ENCODE results near the gene SLC1A5.
A peak's percentile ranks its signal among the peaks of the same experiment; 100 is the strongest.
"Not testable (repeated sequence)": the region's sequence is repeated elsewhere in the genome, so short reads cannot be mapped to it uniquely, and the experiment has no call there.

The SLC1A5 gene

GRCh38 chr19:46768746-46769145 lies 19.6 kb downstream of the SLC1A5 start:
- not testable (repeated sequence) for DNase-seq (ENCODE audit: low spot score)

DNA sequence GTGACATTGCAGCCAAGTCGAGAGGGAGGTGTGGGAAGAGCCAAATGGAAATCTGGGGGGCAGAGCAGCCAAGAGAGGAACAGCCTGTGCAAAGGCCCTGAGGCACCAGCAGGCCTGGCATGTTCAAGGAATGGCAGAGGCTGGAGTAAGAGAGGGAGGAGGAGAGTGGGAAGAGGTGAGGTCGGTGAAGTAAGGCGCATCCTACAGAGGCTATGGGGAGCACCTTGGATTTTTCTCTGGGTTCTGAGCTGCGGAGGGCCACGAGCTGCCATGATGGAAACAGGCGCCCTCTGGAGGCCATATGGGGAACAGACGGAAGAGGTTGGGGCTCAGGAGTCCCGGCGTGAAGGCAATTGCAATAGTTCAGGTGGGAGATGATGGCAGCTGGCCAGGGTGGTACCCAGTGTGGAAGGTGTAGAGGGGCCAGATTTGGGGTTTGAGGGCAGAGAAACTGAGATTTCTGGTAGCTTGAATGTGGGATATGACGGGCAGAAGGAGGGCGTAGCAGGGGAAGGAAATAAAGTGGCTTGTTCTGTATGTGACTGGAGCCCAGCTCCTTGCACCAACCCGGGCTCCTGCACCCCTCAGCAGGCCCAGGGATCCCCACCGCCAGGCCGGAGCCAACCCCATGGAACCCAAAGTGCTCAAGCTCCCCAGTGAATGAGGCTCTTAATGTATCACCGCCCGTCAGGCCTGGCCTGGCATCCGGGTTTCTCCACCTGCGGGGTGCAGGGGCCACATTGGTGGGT lies 21.7 kb downstream of the SLC1A5 start:
- peak; percentile 75 for DNase-seq (ENCODE audit: low spot score)

GRCh38 chr19:46764817-46765291 lies 23.5 kb downstream of the SLC1A5 start:
- no peak for DNase-seq (ENCODE audit: low spot score)

- no peak for DNase-seq (ENCODE audit: low spot score)
These were observed 26.0 kb downstream of the SLC1A5 start for GRCh38 chr19:46762245-46762890.

- no peak for DNase-seq (ENCODE audit: low spot score)
These were observed 27.0 kb downstream of the SLC1A5 start for GRCh38 chr19:46761418-46761831.

DNA sequence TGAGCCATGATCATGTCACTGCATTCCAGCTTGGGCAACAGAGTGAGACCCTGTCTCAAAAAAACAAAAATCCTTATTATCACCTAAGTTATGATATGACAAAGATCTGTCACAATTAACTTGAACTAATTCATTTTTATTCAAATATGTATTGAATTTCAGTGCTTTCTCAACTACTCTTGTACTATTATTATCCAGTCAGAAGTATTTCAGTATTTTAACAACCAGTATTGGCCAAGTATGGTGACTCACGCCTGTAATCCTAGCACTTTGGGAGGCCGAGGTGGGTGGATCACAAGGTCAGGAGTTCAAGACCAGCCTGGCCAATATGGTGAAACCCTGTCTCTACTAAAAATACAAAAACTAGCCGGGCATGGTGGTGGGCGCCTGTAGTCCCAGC lies 27.5 kb downstream of the SLC1A5 start:
- not testable (repeated sequence) for DNase-seq (ENCODE audit: low spot score)

DNA sequence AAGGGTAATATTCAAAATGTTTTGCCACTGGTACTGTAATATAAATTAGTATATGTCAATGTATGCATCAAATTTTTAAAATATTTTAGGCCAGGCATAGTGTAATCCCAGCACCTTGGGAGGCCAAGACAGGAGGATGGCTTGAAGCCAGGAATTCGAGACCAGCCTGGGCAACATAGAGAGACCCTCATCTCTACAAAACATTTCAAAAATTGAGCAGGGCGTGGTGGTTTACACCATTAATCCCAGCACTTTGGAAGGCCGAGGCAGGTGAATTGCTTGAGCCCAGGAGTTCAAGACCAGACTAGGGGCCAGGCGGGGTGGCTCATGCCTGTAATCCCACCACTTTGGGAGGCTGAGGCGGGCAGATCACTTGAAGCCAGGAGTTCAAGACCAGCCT lies 28.0 kb downstream of the SLC1A5 start:
- no peak for DNase-seq (ENCODE audit: low spot score)

DNA sequence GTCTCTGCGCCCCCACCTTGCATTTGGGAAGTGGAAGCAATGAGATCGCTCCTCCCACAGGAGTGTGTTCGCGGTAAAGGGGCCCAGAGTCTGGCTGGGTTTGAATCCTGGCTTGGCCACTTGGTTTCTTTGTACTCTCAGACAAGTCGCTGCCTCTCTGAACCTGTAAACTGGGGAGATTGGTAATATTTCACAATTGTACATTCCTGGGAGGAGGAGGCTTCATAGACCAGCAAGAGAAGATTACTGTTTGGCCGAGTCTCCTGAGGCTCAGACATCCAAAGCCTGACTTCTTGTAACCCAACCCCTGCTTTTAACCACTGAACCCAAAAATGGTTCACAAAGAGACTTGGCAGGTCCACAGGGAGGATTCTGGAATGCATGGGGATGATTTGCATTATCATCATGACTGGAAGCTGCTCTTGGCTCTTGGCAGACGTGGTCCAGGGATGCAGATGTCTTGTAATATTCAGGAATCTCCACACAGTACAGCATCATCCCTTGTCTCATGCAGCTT lies 28.5 kb downstream of the SLC1A5 start:
- DNase-seq (ENCODE audit: low spot score) = no peak

DNA sequence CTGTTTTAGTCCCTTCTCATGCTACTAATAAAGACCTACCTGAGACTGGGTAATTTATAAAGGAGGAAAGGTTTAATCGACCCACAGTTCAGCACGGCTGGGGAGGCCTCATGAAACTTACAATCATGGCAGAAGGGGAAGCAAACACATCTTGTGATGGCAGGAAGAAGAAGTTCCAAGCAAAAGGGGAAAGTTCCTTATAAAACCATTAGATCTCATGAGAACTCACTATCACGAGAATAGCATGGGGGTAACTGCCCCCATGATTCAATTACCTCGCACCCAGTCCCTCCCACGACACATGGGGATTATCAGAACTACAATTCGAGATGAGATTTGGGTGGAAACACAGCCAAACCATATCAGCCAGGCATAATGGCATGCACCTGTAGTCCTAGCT lies 29.2 kb downstream of the SLC1A5 start:
- no peak for DNase-seq (ENCODE audit: low spot score)

- DNase-seq (ENCODE audit: low spot score) = no peak
These were observed 31.9 kb downstream of the SLC1A5 start for GRCh38 chr19:46756544-46756888.

DNA sequence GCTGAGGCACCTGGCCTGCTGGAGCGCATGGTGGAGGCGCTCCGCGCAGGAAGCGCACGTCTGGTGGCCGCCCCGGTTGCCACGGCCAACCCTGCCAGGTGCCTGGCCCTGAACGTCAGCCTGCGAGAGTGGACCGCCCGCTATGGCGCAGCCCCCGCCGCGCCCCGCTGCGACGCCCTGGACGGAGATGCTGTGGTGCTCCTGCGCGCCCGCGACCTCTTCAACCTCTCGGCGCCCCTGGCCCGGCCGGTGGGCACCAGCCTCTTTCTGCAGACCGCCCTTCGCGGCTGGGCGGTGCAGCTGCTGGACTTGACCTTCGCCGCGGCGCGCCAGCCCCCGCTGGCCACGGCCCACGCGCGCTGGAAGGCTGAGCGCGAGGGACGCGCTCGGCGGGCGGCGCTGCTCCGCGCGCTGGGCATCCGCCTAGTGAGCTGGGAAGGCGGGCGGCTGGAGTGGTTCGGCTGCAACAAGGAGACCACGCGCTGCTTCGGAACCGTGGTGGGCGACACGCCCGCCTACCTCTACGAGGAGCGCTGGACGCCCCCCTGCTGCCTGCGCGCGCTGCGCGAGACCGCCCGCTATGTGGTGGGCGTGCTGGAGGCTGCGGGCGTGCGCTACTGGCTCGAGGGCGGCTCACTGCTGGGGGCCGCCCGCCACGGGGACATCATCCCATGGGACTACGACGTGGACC lies 32.4 kb downstream of the SLC1A5 start:
- DNase-seq (ENCODE audit: low spot score) = no peak

GRCh38 chr19:46755077-46755852 lies 33.1 kb downstream of the SLC1A5 start:
- DNase-seq (ENCODE audit: low spot score) = no peak

GRCh38 chr19:46753420-46754155 lies 34.8 kb downstream of the SLC1A5 start:
- DNase-seq (ENCODE audit: low spot score) = peak; percentile 53

DNA sequence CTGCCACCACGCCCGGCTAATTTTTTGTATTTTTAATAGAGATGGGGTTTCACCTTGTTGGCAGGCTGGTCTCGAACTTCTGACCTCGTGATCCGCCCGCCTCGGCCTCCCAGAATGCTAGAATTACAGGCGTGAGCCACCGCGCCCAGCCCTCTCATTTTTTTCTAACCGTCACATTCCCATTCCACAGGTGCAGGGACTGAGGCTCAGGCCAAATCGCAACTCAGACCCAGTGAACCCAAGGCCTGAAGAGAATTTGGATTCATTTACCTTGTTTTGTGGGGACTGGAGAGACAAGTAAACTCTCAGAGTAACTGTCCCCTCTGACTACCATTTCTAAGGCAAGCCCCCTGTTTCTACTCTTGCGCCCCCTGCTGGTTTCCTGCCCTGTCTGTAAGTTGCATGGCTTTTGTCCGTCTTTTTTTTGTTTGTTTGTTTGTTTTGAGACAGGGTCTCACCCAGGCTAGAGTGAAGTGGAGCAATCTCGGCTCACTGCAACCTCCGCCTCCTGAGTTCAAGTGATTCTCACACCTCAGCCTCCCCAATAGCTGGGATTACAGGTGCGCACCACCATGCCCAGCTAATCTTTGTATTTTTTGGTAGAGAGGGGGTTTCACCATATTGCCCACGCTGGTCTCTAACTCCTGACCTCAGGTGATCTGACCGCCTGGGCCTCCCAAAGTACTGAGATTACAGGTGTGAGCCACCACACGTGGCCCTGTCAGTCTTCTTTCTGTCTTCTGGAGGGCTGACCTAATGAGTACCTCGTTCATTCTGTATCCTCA lies 39.9 kb downstream of the SLC1A5 start:
- DNase-seq (ENCODE audit: low spot score) = peak; percentile 76

GRCh38 chr19:46746281-46747057 lies 41.9 kb downstream of the SLC1A5 start, which contains the start of gene STRN4:
Gene STRN4 (minus strand): TSS chr19:46746450. CDS start chr19:46746430, 20 bp downstream.
- DNase-seq (ENCODE audit: low spot score) = peak; percentile 39

DNA sequence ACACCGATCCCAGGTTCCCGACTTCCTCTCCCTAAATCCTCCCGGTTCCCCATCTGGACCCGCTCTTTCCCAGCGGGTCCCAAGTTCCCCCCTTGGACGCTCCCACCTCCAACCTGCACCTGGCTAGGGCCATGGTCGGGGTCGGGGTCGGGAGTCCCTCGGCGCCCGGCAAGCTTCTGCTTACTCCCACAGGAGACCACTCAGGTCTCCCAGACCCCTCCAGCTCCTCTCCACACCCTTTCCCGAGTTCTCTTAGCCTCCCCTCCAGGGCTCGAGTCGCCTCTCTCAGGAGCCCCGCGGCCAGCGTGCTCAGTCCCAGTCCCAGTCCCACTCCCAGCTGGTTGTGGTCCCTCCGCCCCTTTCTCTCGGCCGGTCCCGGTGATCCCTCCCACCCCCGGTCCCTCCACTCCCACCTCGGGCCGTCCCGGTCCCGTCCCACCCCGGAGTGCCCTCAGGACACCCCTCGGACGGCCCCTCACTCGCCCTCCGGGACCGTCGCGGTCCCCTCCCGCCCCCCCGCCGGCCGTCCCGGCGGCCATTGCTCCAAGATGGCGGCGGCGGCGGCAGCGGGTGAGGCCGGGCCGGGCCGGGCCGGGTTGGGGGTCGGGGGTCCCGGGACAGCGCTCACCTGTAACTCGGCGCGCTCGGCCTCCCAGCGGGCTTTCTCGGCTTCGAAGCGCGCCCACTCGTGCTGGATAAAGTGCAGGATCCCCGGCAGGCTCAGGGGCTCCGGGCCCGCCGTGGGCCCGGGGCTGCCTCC lies 42.7 kb downstream of the SLC1A5 start, which contains the start of gene FKRP:
Gene FKRP, plus strand, starts transcription at position 537 of the 760 bp plus-strand sequence. CDS start 9,394 bp downstream, outside the sequence.
- no peak for DNase-seq (ENCODE audit: low spot score)

- no peak for DNase-seq (ENCODE audit: low spot score)
These were observed 43.4 kb downstream of the SLC1A5 start for GRCh38 chr19:46745030-46745429.

GRCh38 chr19:46744005-46744691 lies 44.2 kb downstream of the SLC1A5 start:
- no peak for DNase-seq (ENCODE audit: low spot score)
